Activated CD8-positive, alpha-beta memory T cell treated with anti-CD3 and anti-CD28 coated beads, Interleukin-2, amount 10 ng/mL, durations not matched to agents 7 days and 5 days (primary cell): Measurements from ENCODE around the gene TAP2. TPM values are rescaled to one million over a fixed set of nuclear protein-coding genes. Genes with fewer than 3 reads are reported as not detected.
A peak's percentile ranks its signal among the peaks of the same experiment; 100 is the strongest.
"Not testable (repeated sequence)": the region's sequence is repeated elsewhere in the genome, so short reads cannot be mapped to it uniquely, and the experiment has no call there.

Experiments
- ATAC-seq: fragments of 150-1000 bp; cut with Tn5 transposase; one replicate; pipeline ENCODE4 v1.10.0; 2021; ENCODE audit warnings: moderate library complexity
- CTCF ChIA-PET: fragments of 350-600 bp; sonication (Branson Sonifier 250); formaldehyde crosslinking; loops from one replicate; lab custom pipeline; 2021; ENCODE audit warnings: antibody characterized with exemption; lab: Charles Lee
- DNase-seq: peaks from one replicate; pipeline ENCODE4 v3.0.0-alpha.2; 2020
- H3K27ac Mint-ChIP-seq: one replicate; pipeline ENCODE4 v1.8.0; 2021; ENCODE audit warnings: mild to moderate bottlenecking, mixed read lengths
- H3K27me3 Mint-ChIP-seq: one replicate; pipeline ENCODE4 v1.8.0; 2021; ENCODE audit warnings: mixed read lengths
- H3K36me3 Mint-ChIP-seq: one replicate; pipeline ENCODE4 v1.8.0; 2021; ENCODE audit warnings: mild to moderate bottlenecking, mixed read lengths
- H3K4me1 Mint-ChIP-seq: one replicate; pipeline ENCODE4 v1.8.0; 2021; ENCODE audit warnings: mixed read lengths
- H3K4me3 Mint-ChIP-seq: one replicate; pipeline ENCODE4 v1.8.0; 2021; ENCODE audit warnings: mild to moderate bottlenecking, moderate library complexity, mixed read lengths
- H3K9me3 Mint-ChIP-seq: one replicate; pipeline ENCODE4 v1.8.0; 2022; ENCODE audit warnings: low read depth, mixed read lengths
- total RNA-seq, 2 experiments: library from RNA; stranded (reverse); gene quantifications; one replicate each; pipeline ENCODE4 v1.2.3, GENCODE V29; 2021

TAP2 gene
- total RNA-seq, 2 experiments from 2014 or later = 242 to 258 TPM

GRCh38 chr6:32825966-32826365 is 12.6 kb downstream of the TAP2 start:
- Mint-ChIP-seq H3K27ac (no peak overlapping the region), H3K4me3 (no peak overlapping the region), H3K36me3 (peaks cover 34% of the 10 kb centered on the region), H3K4me1 (peaks cover 29% of the 10 kb centered on the region), H3K9me3 (no peaks in the 10 kb centered on the region), H3K27me3 (no peaks in the 10 kb centered on the region)
- ATAC-seq (no peak), DNase-seq (no peak)
- CTCF ChIA-PET = interaction anchor here (0.9 to 3.7 kb wide), 3 partner anchors 13 to 46 kb away, joined by 4 to 27 read pairs (median 7); partner anchors contain the start of gene TAP2

- Mint-ChIP-seq H3K36me3 (no peaks in the 10 kb centered on the region), H3K4me3 (no peak overlapping the region), H3K27me3 (no peaks in the 10 kb centered on the region), H3K4me1 (peaks cover 6% of the 10 kb centered on the region), H3K9me3 (no peaks in the 10 kb centered on the region), H3K27ac (no peak overlapping the region)
- CTCF ChIA-PET = interaction anchor here (1.4 to 2.5 kb wide), 5 partner anchors 19 to 72 kb away, joined by 3 to 14 read pairs (median 6); partner anchors contain the start of gene TAP2
- DNase-seq = no peak
- ATAC-seq = no peak
These were observed 18.8 kb downstream of the TAP2 start for GRCh38 chr6:32819729-32820128.

GRCh38 chr6:32818867-32819266 is 19.7 kb downstream of the TAP2 start:
- Mint-ChIP-seq H3K4me3 (no peak overlapping the region), H3K36me3 (no peaks in the 10 kb centered on the region), H3K27me3 (no peaks in the 10 kb centered on the region), H3K4me1 (peaks cover 6% of the 10 kb centered on the region), H3K9me3 (no peaks in the 10 kb centered on the region), H3K27ac (no peak overlapping the region)
- ATAC-seq (no peak), DNase-seq (no peak)
- CTCF ChIA-PET = no interaction called here

GRCh38 chr6:32816746-32817204 is 21.8 kb downstream of the TAP2 start, which contains the start of gene HLA-DOB:
Gene HLA-DOB (minus strand): TSS chr6:32817002. CDS start chr6:32816951, 51 bp downstream.
- H3K36me3 Mint-ChIP-seq = no peaks in the 10 kb centered on the region
- ATAC-seq = peak; percentile 60
- no peak for DNase-seq
- no peak within 1 kb of the TSS for H3K4me3 Mint-ChIP-seq
- CTCF ChIA-PET = no interaction called here
- H3K9me3 Mint-ChIP-seq = no peaks in the 10 kb centered on the region
- no peaks in the 10 kb centered on the region for H3K27me3 Mint-ChIP-seq
- peaks cover 6% of the 10 kb centered on the region for H3K4me1 Mint-ChIP-seq
- H3K27ac Mint-ChIP-seq = no peak within 1 kb of the TSS

- H3K4me1 Mint-ChIP-seq = peaks cover 6% of the 10 kb centered on the region
- no peak for ATAC-seq
- H3K36me3 Mint-ChIP-seq = no peaks in the 10 kb centered on the region
- no peak overlapping the region for H3K4me3 Mint-ChIP-seq
- no peak for DNase-seq
- CTCF ChIA-PET = no interaction called here
- H3K9me3 Mint-ChIP-seq = no peaks in the 10 kb centered on the region
- H3K27me3 Mint-ChIP-seq = no peaks in the 10 kb centered on the region
- no peak overlapping the region for H3K27ac Mint-ChIP-seq
These were observed 22.5 kb downstream of the TAP2 start for GRCh38 chr6:32815996-32816395.

GRCh38 chr6:32815115-32815514 is 23.4 kb downstream of the TAP2 start:
- CTCF ChIA-PET = no interaction called here
- H3K4me1 Mint-ChIP-seq = peaks cover 6% of the 10 kb centered on the region
- H3K36me3 Mint-ChIP-seq = no peaks in the 10 kb centered on the region
- no peak overlapping the region for H3K4me3 Mint-ChIP-seq
- no peaks in the 10 kb centered on the region for H3K27me3 Mint-ChIP-seq
- DNase-seq (no peak), ATAC-seq (no peak)
- no peak overlapping the region for H3K27ac Mint-ChIP-seq
- H3K9me3 Mint-ChIP-seq = no peaks in the 10 kb centered on the region

- H3K4me1 Mint-ChIP-seq = peaks cover 6% of the 10 kb centered on the region
- ATAC-seq (no peak), DNase-seq (no peak)
- CTCF ChIA-PET = interaction anchor here (2.0 kb wide), 1 partner anchor 24 kb away, joined by 6 read pairs; the partner anchor contains the start of gene TAP2
- no peaks in the 10 kb centered on the region for H3K27me3 Mint-ChIP-seq
- H3K9me3 Mint-ChIP-seq = no peaks in the 10 kb centered on the region
- H3K36me3 Mint-ChIP-seq = no peaks in the 10 kb centered on the region
- H3K27ac Mint-ChIP-seq = no peak overlapping the region
- H3K4me3 Mint-ChIP-seq = no peak overlapping the region
These were observed 24.4 kb downstream of the TAP2 start for GRCh38 chr6:32814145-32814544.

GRCh38 chr6:32809171-32809570 is 29.4 kb downstream of the TAP2 start:
- DNase-seq (no peak), ATAC-seq (no peak)
- CTCF ChIA-PET = interaction anchor here (0.9 to 1.7 kb wide), 6 partner anchors 13 to 395 kb away, joined by 3 to 5 read pairs (median 3); partner anchors contain the start of gene TAP2
- Mint-ChIP-seq H3K9me3 (no peaks in the 10 kb centered on the region), H3K36me3 (no peaks in the 10 kb centered on the region), H3K27me3 (peaks cover 22% of the 10 kb centered on the region), H3K4me3 (no peak overlapping the region), H3K4me1 (peaks cover 6% of the 10 kb centered on the region), H3K27ac (no peak overlapping the region)

- Mint-ChIP-seq H3K4me1 (peaks cover 6% of the 10 kb centered on the region), H3K9me3 (no peaks in the 10 kb centered on the region), H3K27me3 (peaks cover 42% of the 10 kb centered on the region), H3K27ac (no peak overlapping the region), H3K4me3 (no peak overlapping the region), H3K36me3 (no peaks in the 10 kb centered on the region)
- DNase-seq = peak; percentile 52
- ATAC-seq = no peak
- CTCF ChIA-PET = interaction anchor here (0.7 kb wide), 1 partner anchor 393 kb away, joined by 4 read pairs; no protein-coding TSS in a partner anchor
These were observed 31.4 kb downstream of the TAP2 start for GRCh38 chr6:32807020-32807580.

- ATAC-seq, H3K36me3 Mint-ChIP-seq, DNase-seq, H3K9me3 Mint-ChIP-seq, H3K27ac Mint-ChIP-seq, CTCF ChIA-PET, H3K4me1 Mint-ChIP-seq, H3K4me3 Mint-ChIP-seq: not testable (repeated sequence)
- H3K27me3 Mint-ChIP-seq = peaks cover 57% of the 10 kb centered on the region
These were observed 33.1 kb downstream of the TAP2 start for GRCh38 chr6:32805404-32805803.

- H3K9me3 Mint-ChIP-seq = peaks cover 2% of the 10 kb centered on the region
- H3K36me3 Mint-ChIP-seq = no peaks in the 10 kb centered on the region
- DNase-seq = no peak
- peaks cover 72% of the 10 kb centered on the region for H3K27me3 Mint-ChIP-seq
- H3K4me3 Mint-ChIP-seq = no peak overlapping the region
- peaks cover 6% of the 10 kb centered on the region for H3K4me1 Mint-ChIP-seq
- no peak for ATAC-seq
- CTCF ChIA-PET = interaction anchor here (1.4 kb wide), 1 partner anchor 64 kb away, joined by 3 read pairs; no protein-coding TSS in a partner anchor
- H3K27ac Mint-ChIP-seq = no peak overlapping the region
These were observed 35.1 kb downstream of the TAP2 start for GRCh38 chr6:32803416-32803815.

- no peak for DNase-seq
- peaks cover 2% of the 10 kb centered on the region for H3K9me3 Mint-ChIP-seq
- CTCF ChIA-PET = interaction anchor here (0.9 to 3.8 kb wide), 11 partner anchors 14 to 390 kb away, joined by 3 to 18 read pairs (median 3); partner anchors contain the start of gene TAP2
- peaks cover 81% of the 10 kb centered on the region for H3K27me3 Mint-ChIP-seq
- no peaks in the 10 kb centered on the region for H3K36me3 Mint-ChIP-seq
- H3K27ac Mint-ChIP-seq = no peak overlapping the region
- ATAC-seq = no peak
- H3K4me3 Mint-ChIP-seq = no peak overlapping the region
- H3K4me1 Mint-ChIP-seq = peaks cover 18% of the 10 kb centered on the region
These were observed 38.8 kb downstream of the TAP2 start for GRCh38 chr6:32799740-32800139.

- Mint-ChIP-seq H3K4me1 (peaks cover 24% of the 10 kb centered on the region), H3K27me3 (peaks cover 81% of the 10 kb centered on the region)
- CTCF ChIA-PET = interaction anchor here (0.9 to 3.8 kb wide), 11 partner anchors 14 to 390 kb away, joined by 3 to 18 read pairs (median 3); partner anchors contain the start of gene TAP2
These were observed 39.4 kb downstream of the TAP2 start for GRCh38 chr6:32799168-32799567.

More at GRCh38 chr6:32799168-32799567, 39.4 kb downstream of the TAP2 start:
- Mint-ChIP-seq H3K36me3 (no peaks in the 10 kb centered on the region), H3K9me3 (peaks cover 2% of the 10 kb centered on the region), H3K4me3 (no peak overlapping the region), H3K27ac (no peak overlapping the region)
- no peak for ATAC-seq
- no peak for DNase-seq
